GM12874 (cell line): ENCODE measurements around the gene SPATA9.

Experiments used
- TF ChIP-seq, protein P1 (sequence below): IDR thresholded peaks from 2 replicates; pipeline ENCODE4 v1.5.1; 2011; ENCODE audit warnings: low read depth, mild to moderate bottlenecking, control low read depth, low read length, moderate library complexity; ENCODE audit not compliant: insufficient read depth

Gene SPATA9

DNA sequence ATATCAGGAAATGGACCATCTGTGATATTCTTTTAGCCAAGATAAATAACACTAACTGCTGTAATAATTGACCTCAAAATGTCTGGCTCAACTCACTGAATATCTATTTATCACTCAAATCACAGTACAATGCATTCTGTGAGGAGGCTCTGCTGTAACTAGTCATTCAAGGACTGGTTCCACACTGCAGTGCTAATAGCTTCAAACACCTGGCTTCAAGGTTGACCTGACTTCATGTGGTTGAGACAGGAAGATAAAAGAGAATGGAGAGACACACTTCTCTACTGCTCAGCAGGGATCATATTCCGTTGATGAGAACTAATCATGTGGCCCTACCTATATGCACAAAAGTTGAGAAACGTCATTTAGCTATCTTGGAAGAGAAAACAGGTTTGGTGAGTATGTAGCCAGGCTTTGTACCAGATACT, 45.0 kb upstream of the SPATA9 start:
- TF ChIP-seq, protein P1, sequence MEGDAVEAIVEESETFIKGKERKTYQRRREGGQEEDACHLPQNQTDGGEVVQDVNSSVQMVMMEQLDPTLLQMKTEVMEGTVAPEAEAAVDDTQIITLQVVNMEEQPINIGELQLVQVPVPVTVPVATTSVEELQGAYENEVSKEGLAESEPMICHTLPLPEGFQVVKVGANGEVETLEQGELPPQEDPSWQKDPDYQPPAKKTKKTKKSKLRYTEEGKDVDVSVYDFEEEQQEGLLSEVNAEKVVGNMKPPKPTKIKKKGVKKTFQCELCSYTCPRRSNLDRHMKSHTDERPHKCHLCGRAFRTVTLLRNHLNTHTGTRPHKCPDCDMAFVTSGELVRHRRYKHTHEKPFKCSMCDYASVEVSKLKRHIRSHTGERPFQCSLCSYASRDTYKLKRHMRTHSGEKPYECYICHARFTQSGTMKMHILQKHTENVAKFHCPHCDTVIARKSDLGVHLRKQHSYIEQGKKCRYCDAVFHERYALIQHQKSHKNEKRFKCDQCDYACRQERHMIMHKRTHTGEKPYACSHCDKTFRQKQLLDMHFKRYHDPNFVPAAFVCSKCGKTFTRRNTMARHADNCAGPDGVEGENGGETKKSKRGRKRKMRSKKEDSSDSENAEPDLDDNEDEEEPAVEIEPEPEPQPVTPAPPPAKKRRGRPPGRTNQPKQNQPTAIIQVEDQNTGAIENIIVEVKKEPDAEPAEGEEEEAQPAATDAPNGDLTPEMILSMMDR, result no peak

DNA sequence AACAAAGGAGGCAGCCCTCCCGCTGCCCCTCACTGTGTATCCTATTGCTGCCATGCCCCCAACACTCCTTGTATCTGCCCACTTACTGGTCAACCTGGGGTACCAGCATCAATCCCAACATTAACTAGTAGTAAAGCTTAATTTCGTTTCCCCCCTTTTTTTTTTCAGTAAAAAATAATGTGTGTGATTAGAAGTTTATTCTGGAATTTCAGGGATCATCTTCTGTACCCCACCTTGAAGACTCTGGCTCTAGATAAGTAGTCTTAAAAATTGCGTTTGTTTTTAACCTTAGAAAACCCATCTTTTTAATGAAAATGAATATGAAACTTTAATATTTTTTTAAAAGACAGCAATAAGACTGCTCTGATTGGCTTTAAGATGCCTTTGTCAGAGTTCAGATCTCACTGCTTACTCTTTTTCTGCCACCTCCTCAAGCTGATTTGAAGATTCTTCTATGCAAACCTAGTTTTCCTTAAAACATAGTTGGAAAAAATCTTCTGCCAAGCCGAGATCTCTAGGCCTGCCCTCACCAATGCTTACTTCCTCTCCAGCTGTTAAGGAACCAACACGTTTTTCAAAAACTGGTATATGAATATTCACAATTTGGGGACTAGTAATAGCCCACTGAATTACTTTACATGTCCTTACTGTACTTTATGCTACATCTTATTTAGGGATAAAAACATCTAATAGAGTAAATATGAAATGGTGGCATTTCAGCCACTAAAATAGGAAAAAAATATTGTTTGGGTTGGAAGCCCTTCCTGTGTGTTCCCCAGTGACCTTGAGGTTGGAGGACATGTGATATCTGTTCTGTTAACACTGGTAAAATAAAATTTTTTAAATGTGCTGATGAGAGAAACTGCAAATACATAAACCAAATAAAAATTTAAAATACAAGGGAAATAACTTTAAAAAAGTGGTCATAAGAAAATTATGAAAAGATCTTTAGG, 44.3 kb upstream of the SPATA9 start:
- TF ChIP-seq, protein P1, result no peak

DNA sequence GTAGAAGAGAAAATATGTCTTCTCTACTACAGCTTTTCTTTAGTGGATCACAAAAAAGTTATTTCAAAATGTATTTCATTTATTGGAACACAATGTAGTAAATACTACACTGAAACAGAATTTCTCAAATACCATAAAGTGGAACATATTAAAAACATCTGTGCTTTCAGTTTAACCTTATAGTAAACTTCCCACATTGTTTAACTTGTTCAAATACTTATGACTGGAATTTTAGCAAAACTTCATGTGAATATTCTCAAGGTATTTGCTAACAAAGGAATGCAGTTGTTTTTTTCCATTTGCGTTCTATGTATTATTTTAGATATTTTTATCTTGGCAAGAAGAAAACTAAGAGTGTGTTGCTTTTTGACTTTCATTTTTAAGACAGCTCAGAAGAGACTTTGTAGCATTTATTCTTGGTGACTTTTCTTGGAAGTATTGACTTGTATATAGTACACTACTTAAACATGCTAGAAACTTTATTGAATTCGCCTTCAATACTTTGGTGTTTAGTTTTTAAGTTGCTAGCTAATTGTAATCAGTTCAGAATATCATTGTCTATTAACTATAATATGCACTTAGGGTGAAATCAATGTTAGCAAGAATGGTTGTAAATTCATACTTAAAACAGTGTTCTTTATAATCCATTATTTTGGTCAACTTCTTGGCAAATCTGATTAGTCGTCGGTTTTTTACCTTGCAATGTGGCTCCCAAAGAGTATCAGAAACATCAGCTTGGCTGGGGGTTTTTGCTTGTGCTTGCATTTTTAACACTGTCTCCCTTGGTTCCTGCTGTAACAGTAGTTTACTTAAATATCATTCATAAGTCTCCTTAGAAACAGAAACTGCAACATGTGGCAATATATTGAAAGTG, 43.4 kb upstream of the SPATA9 start:
- TF ChIP-seq, protein P1, result no peak

DNA sequence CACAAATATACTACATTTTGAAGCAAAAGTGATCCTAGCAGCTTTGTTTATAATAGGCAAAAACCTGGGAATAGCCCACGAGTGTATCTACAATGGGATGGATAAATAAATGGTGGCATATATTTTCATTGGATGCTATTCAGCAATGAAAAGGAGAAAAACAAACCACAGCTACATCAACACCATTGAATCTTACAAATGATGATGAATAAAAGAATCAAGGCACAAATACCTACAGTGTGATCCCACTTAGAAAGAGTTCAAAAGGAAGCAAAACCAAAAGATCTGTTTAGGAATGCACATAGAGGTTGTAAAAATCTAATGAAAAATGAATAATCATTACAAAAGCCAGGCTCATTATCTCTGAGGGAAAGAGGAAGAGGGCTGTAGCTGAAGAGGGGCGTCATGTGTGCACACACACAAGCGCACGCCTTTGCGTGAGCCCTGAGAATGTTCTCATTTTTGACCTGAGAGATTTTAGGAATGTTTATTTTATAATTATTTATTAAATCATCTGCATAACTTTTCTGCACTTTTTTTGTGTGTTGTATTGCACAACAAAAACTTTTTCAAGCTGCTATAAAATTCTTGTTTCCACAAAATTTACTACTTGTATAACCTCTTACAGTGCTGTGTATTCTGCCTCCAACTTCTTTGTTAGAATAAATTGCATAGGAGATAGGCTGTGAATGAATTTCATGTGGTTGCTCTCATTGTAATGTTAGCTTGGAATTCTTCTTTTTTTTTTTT, 42.5 kb upstream of the SPATA9 start:
- TF ChIP-seq, protein P1, result no peak

DNA sequence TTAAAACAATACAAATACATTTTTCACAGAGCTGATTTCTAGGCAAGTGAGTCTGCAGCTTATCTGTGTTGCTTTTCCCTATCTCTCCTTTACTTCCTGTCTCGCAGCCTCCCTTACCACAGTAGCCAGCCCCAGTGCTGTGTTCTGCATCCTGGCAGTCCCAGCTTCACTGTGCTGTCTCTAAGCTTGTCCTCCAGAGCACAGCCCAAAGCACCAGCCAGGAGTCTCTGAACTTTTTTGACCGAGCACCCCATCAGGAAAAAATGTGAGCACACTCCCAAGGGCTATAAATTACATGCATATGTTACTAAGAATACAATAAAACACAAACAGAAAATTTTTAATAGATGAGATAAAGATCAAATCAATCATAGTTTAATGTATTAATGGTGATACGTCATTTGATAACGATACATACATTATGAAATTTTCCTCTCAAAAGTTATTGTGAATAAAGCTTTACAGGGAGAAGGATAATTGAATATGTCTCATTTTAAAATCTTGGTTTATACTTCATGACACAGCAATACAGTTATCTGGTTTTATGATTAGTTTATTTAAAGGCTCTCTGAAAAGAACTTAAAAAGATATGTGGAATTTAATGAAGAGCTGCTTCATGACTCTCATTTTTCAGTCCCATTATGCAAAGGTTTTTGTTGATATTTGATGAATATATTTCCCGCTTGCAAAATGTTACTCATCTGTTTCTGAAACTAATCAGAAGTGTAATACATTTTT, 41.0 kb upstream of the SPATA9 start:
- TF ChIP-seq, protein P1, result no peak

DNA sequence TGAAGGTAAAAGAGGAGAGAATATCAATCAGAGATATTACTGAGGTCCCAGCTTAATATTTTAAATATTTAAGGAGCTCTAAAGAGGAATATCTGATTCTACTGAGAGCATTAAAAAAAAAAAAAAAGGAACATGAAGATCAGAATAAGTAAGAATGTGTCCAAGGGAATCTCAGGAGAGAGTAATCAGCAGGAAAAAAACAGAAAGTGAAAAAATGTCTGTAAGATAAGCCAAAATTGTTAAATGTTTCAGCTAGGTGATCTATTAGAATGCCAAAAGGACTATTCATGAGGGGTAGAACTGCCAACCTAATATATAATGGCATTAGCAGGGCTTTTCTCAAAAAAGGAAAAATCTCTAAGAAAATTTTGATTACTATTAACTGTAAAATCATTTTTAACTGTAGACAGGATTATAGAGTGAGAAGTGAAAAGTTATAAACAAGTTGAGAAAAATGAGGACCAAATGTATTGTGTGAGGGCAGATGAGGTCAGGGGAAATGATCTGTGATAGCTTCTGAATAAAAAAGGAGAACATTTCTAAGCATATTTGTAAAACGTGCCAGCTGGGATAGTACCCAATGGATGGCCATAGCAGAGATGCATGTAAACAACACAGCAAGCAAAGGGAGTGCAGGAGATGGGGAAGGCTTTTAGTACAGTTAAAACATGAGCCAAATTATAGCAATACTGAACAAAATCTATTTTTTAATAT, 38.9 kb upstream of the SPATA9 start:
- TF ChIP-seq, protein P1, result no peak
